ENCODE measurements around the gene AHNAK. TPM values are rescaled to one million over a fixed set of nuclear protein-coding genes. Genes with fewer than 3 reads are reported as not detected.

Gene AHNAK
- total RNA-seq, 1 donor from 2014 or later, result 302 TPM

DNA sequence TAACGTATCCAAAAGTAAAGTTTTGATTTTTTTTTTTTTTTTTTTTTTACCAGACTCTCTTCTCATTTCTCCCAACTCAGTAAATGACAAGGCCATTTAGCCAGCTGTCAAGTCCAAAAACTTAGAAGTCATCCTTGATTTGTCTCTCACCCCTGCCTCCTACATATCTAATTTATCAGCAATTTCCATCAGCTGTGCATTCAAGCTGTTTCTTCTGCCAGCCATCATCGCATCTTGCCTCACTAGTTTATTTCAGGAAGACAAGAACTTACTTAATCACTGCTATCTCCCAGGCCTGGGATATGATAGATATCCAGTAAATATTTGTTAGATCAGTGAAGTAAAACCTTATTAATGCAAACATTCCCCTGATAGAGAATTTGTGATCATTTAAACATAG, 80.2 kb downstream of the AHNAK start:
- Mint-ChIP-seq H3K4me1 (ENCODE audit: unreplicated experiment) (peaks cover 4% of the 10 kb centered on the region), H3K4me3 (no peak overlapping the region), H3K9me3 (no peaks in the 10 kb centered on the region), H3K27ac (no peak overlapping the region), H3K36me3 (no peaks in the 10 kb centered on the region), H3K27me3 (no peaks in the 10 kb centered on the region)
- no peak for DNase-seq (ENCODE audit: extremely low spot score, unreplicated experiment)
- TF ChIP-seq, protein P1, sequence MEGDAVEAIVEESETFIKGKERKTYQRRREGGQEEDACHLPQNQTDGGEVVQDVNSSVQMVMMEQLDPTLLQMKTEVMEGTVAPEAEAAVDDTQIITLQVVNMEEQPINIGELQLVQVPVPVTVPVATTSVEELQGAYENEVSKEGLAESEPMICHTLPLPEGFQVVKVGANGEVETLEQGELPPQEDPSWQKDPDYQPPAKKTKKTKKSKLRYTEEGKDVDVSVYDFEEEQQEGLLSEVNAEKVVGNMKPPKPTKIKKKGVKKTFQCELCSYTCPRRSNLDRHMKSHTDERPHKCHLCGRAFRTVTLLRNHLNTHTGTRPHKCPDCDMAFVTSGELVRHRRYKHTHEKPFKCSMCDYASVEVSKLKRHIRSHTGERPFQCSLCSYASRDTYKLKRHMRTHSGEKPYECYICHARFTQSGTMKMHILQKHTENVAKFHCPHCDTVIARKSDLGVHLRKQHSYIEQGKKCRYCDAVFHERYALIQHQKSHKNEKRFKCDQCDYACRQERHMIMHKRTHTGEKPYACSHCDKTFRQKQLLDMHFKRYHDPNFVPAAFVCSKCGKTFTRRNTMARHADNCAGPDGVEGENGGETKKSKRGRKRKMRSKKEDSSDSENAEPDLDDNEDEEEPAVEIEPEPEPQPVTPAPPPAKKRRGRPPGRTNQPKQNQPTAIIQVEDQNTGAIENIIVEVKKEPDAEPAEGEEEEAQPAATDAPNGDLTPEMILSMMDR (conservative IDR thresholded peaks at IDR 0.05), result no peak

DNA sequence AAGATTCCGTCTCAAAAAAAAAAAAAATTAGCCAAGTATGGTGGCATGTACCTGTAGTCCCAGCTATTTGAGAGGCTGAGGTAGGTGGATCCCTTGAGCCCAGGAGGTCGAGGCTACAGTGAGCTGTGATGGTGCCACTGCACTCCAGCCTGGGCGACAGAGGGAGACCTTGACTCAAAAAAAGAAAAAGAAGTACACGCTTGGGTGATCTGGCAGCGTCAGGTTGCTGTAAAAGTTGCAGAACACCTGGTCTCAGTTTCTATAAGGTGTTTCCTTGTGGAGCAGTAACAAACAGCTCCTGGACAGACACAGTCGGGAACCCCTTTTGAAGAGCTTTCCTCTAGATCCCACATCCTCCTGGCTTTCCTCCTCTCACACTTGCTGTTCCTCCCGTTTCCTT, 82.0 kb downstream of the AHNAK start:
- DNase-seq (ENCODE audit: extremely low spot score, unreplicated experiment), result no peak
- no peaks in the 10 kb centered on the region for H3K27me3 Mint-ChIP-seq
- peaks cover 4% of the 10 kb centered on the region for H3K4me1 Mint-ChIP-seq (ENCODE audit: unreplicated experiment)
- TF ChIP-seq, protein P1 (conservative IDR thresholded peaks at IDR 0.05), result no peak
- H3K36me3 Mint-ChIP-seq, result no peaks in the 10 kb centered on the region
- no peaks in the 10 kb centered on the region for H3K9me3 Mint-ChIP-seq
- no peak overlapping the region for H3K4me3 Mint-ChIP-seq
- no peak overlapping the region for H3K27ac Mint-ChIP-seq

DNA sequence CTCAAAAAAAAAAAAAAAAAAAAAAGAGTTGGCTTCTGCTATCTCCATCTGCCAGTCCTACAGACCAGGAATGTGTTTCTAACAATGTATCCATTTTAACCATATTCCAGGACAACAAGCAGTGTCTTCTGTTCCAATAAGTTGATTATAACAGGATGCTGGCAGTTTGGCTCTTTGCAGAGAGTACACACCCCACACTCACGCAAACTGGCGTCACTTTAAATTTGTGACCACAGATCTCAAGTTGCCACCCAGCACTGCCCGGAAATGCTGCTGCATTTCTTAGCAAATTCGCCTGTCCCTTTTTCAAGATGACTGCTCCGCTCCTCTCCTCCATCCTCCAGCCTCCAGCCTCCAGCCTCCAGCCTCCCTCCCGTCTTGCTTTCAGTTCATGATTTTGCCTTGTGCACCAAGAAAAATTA, 83.5 kb downstream of the AHNAK start:
- TF ChIP-seq, protein P1 (conservative IDR thresholded peaks at IDR 0.05), result no peak

DNA sequence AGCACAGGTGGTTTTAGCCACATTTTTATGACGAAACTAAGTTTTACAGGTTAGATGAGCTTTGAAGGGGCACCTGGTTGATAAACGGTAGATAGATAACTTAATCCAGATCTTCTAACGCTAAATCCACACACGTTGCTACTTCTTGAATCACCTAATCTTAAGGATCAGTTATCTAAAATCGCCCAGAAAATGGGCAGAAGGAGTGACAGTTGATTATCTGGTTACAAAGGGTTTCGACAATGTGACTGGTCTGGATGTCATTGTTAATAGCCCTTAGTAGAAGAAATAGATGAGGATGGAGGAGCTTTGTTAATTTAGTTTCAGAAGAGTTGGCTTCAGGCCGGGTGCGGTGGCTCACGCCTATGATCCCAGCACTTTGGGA, 84.1 kb downstream of the AHNAK start:
- Mint-ChIP-seq H3K36me3 (no peaks in the 10 kb centered on the region), H3K4me1 (ENCODE audit: unreplicated experiment) (peaks cover 4% of the 10 kb centered on the region), H3K9me3 (no peaks in the 10 kb centered on the region), H3K4me3 (no peak overlapping the region), H3K27me3 (no peaks in the 10 kb centered on the region), H3K27ac (no peak overlapping the region)
- no peak for DNase-seq (ENCODE audit: extremely low spot score, unreplicated experiment)
- TF ChIP-seq, protein P1 (conservative IDR thresholded peaks at IDR 0.05), result no peak

More for the DNA sequence above, 83.5 kb downstream of the AHNAK start:
- no peak for DNase-seq (ENCODE audit: extremely low spot score, unreplicated experiment)
- no peaks in the 10 kb centered on the region for H3K9me3 Mint-ChIP-seq
- H3K27me3 Mint-ChIP-seq, result no peaks in the 10 kb centered on the region
- no peaks in the 10 kb centered on the region for H3K36me3 Mint-ChIP-seq
- H3K27ac Mint-ChIP-seq, result no peak overlapping the region
- no peak overlapping the region for H3K4me3 Mint-ChIP-seq
- H3K4me1 Mint-ChIP-seq (ENCODE audit: unreplicated experiment), result peaks cover 4% of the 10 kb centered on the region

DNA sequence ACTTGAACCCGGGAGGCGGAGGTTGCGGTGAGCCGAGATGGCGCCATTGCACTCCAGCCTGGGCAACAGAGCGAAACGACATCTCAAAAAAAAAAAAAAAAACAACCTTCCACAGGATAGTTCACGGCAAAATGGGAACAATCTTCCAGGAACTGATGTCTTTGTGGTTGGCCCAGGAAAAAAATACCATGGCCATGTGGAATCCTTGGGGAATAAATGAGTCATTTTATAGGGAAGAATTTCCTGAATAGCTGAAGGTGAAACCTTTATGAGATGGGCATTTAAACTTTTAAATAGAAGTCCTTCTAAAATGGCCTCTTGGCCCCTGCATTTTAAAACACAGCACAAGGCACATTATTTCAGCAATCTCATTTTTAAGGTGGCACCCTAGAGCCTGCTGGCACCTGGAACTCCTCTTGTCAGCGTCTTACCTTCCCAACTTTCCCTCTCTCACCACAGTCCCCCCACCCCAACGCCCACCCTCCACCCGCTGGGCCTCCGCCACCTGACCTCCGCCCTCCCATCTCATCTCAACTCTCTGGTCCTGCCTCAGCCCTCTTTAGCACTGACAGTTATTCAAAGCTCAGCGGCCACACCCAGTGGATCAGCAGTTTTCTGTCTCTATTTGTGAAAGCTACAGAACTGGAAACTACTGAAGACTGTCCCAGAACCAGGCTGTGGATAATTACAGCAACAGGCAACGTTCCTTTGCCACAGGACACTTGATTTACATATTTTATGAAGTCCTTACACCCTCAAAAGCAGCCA, 84.7 kb downstream of the AHNAK start:
- H3K4me1 Mint-ChIP-seq (ENCODE audit: unreplicated experiment), result peaks cover 4% of the 10 kb centered on the region
- H3K27me3 Mint-ChIP-seq, result no peaks in the 10 kb centered on the region
- no peak for DNase-seq (ENCODE audit: extremely low spot score, unreplicated experiment)
- H3K27ac Mint-ChIP-seq, result no peak overlapping the region
- no peaks in the 10 kb centered on the region for H3K9me3 Mint-ChIP-seq
- no peaks in the 10 kb centered on the region for H3K36me3 Mint-ChIP-seq
- no peak overlapping the region for H3K4me3 Mint-ChIP-seq
- TF ChIP-seq, protein P1 (conservative IDR thresholded peaks at IDR 0.05), result no peak
